ENCODE results near the gene ANKRD22. TPM values are rescaled to one million over a fixed set of nuclear protein-coding genes. Genes with fewer than 3 reads are reported as not detected.

ANKRD22 gene
- total and polyA plus RNA-seq, 4 donors = 0.38 to 1.0 (median 0.43) TPM

- no peak for TF ChIP-seq NR2F2 (IDR thresholded peaks at IDR 0.05)
- no peak for TF ChIP-seq GABPA (IDR thresholded peaks at IDR 0.05 in 1 of 2, conservative IDR thresholded peaks at IDR 0.05 in 1 of 2)
- no peak for TF ChIP-seq EGR1 (IDR thresholded peaks at IDR 0.05; ENCODE audit: low read depth in 2 of 2)
- TF ChIP-seq MAX (IDR thresholded peaks at IDR 0.05) = no peak
- no peak for TF ChIP-seq SP1 (IDR thresholded peaks at IDR 0.05)
- TF ChIP-seq CTCF (IDR thresholded peaks at IDR 0.05; ENCODE audit: low read depth, low read length, missing input control) = no peak
- no peak for TF ChIP-seq RAD21 (IDR thresholded peaks at IDR 0.05)
- TF ChIP-seq HNF4G (IDR thresholded peaks at IDR 0.05) = no peak
- TF ChIP-seq JUND (IDR thresholded peaks at IDR 0.05) = no peak
- TF ChIP-seq FOXA2 (IDR thresholded peaks at IDR 0.05) = no peak
- no peak for TF ChIP-seq REST (IDR thresholded peaks at IDR 0.05)
- no peak for TF ChIP-seq FOXA1 (IDR thresholded peaks at IDR 0.05)
- no peak for TF ChIP-seq HNF4A (conservative IDR thresholded peaks at IDR 0.05)
- no peak for TF ChIP-seq ZBTB33 (IDR thresholded peaks at IDR 0.05)
- TF ChIP-seq TAF1 (conservative IDR thresholded peaks at IDR 0.05) = no peak
- Histone ChIP-seq H3K27ac (ENCODE audit: low read depth in 1 of 2, low read length in 2 of 2) (no peak overlapping the region), H3K27me3 (ENCODE audit: control insufficient read depth in 4 of 4, insufficient read depth in 4 of 4, low read length in 3 of 4) (no peaks in the 10 kb centered on the region), H3K4me1 (ENCODE audit: control insufficient read depth in 4 of 4, insufficient read depth in 4 of 4, low read length in 3 of 4) (no peaks in the 10 kb centered on the region), H3K36me3 (ENCODE audit: control insufficient read depth in 4 of 4, insufficient read depth in 3 of 4, low read depth in 1 of 4, low read length in 3 of 4) (no peaks in the 10 kb centered on the region), H3K9me3 (ENCODE audit: control insufficient read depth in 4 of 4, low read length in 3 of 4) (no peaks in the 10 kb centered on the region), H3K4me3 (ENCODE audit: low read depth in 1 of 3, low read length in 3 of 3) (no peak overlapping the region), H3K9ac (ENCODE audit: low read depth in 1 of 2, low read length in 2 of 2) (no peak overlapping the region)
- 89% methylated on average over 2 of the region's 2 CpGs for WGBS
- no peak for DNase-seq (ENCODE audit: low spot score)
Measured at GRCh38 chr10:88800152-88801125, 51.2 kb downstream of the ANKRD22 start.

Data from liver (tissue), 9 donors.